GM21737 (cell line): ENCODE measurements around the gene DNAJC30.

Experiments
- ATAC-seq: cut with Tn5 transposase; IDR thresholded peaks from one replicate; pipeline ENCODE4 v1.9.1; 2021; ENCODE audit warnings: mild to moderate bottlenecking, moderate library complexity; ENCODE audit not compliant: unreplicated experiment

The DNAJC30 gene

GRCh38 chr7:73650524-73650923 is 32.7 kb downstream of the DNAJC30 start:
- ATAC-seq = no peak

- ATAC-seq = no peak
Observed at GRCh38 chr7:73649576-73649975, 33.7 kb downstream of the DNAJC30 start.

- no peak for ATAC-seq
Observed at GRCh38 chr7:73648593-73649332, 34.5 kb downstream of the DNAJC30 start.

GRCh38 chr7:73647725-73648592 is 35.3 kb downstream of the DNAJC30 start:
- ATAC-seq = no peak

GRCh38 chr7:73646785-73647724 is 36.2 kb downstream of the DNAJC30 start:
- no peak for ATAC-seq

- ATAC-seq = no peak
Observed at GRCh38 chr7:73645643-73646174, 37.5 kb downstream of the DNAJC30 start.

GRCh38 chr7:73644688-73645286 is 38.5 kb downstream of the DNAJC30 start:
- no peak for ATAC-seq

GRCh38 chr7:73642834-73643233 is 40.4 kb downstream of the DNAJC30 start:
- no peak for ATAC-seq

GRCh38 chr7:73638911-73639310 is 44.3 kb downstream of the DNAJC30 start:
- ATAC-seq = no peak

GRCh38 chr7:73635428-73636200 is 47.6 kb downstream of the DNAJC30 start:
- no peak for ATAC-seq

- ATAC-seq = no peak
Observed at GRCh38 chr7:73633844-73634243, 49.4 kb downstream of the DNAJC30 start.

- no peak for ATAC-seq
Observed at GRCh38 chr7:73633323-73633722, 49.9 kb downstream of the DNAJC30 start.

- ATAC-seq = no peak
Observed at GRCh38 chr7:73631558-73631957, 51.7 kb downstream of the DNAJC30 start.
